Uterus (tissue), 4 donors: ENCODE results near the gene BCAS3. TPM values are rescaled to one million over a fixed set of nuclear protein-coding genes. Genes with fewer than 3 reads are reported as not detected.

ENCODE experiments used
- DNase-seq, 2 donors: peaks; one replicate each; pipeline ENCODE4 v3.0.0-alpha.2; 2019 to 2020
- H3K27ac ChIP-seq, 2 donors: fragments of 200-600 bp; sonication (generic); 1 replicate in 1 of 2; 2 replicates in 1 of 2; pipeline ENCODE4 v1.5.1; 2016 to 2018
- H3K27me3 ChIP-seq, 2 donors: fragments of 200-600 bp; sonication (generic); one replicate each; pipeline ENCODE4 v1.5.1; 2018 to 2019; ENCODE audit warnings: control low read depth in 1 of 2
- H3K36me3 ChIP-seq, 2 donors: fragments of 200-600 bp; sonication (generic); one replicate each; pipeline ENCODE4 v1.5.1; 2019; ENCODE audit warnings: control low read depth in 1 of 2
- H3K4me1 ChIP-seq, 2 donors: fragments of 200-600 bp; sonication (generic); one replicate each; pipeline ENCODE4 v1.5.1; 2018 to 2019; ENCODE audit warnings: control low read depth in 1 of 2
- H3K4me3 ChIP-seq, 2 donors: fragments of 200-600 bp; sonication (generic); 1 replicate in 1 of 2; 2 replicates in 1 of 2; pipeline ENCODE4 v1.5.1; 2018 to 2019; ENCODE audit warnings: mild to moderate bottlenecking in 1 of 2
- H3K9me3 ChIP-seq, 2 donors: fragments of 200-600 bp; sonication (generic); one replicate each; pipeline ENCODE4 v1.5.1; 2019; ENCODE audit warnings: control low read depth in 1 of 2
- CTCF ChIP-seq, 4 experiments: fragments of 200-600 bp in 2 of 4; fragments of 450-650 bp in 2 of 4; sonication (generic) in 2 of 4; IDR thresholded peaks; one replicate each; pipeline ENCODE4 v1.5.1; 2016 to 2019; ENCODE audit warnings: antibody characterized with exemption in 4 of 4, mild to moderate bottlenecking in 2 of 4, moderate library complexity in 1 of 4
- POLR2A ChIP-seq, 2 donors: fragments of 450-650 bp; IDR thresholded peaks; one replicate each; pipeline ENCODE4 v1.6.1; 2016; ENCODE audit warnings: antibody characterized with exemption in 2 of 2, mild to moderate bottlenecking in 1 of 2, moderate library complexity in 1 of 2
- intact Hi-C: fragments of 100-400 bp; cut with DNase I; formaldehyde crosslinking; loops from one replicate; pipeline ENCODE4 v1.15.1; 2023; ENCODE audit warnings: low total_unique reads
- total RNA-seq, 4 donors: library from RNA; depleted of rRNA in 3 of 4; stranded (reverse); fragments of >200 nt in 3 of 4; gene quantifications; one replicate each; pipeline versions ENCODE4 v1.1.0 to v1.2.4, GENCODE V29; 2014 to 2023
- donor health status: DM: yes; HTN: yes; CAD: no.

Gene BCAS3
- total RNA-seq, 4 donors from 2014 or later: 42.6 to 147 (median 83.7) TPM

- no peaks in the 10 kb centered on the region for H3K36me3 ChIP-seq
- no peak overlapping the region for H3K4me3 ChIP-seq
- no peaks in the 10 kb centered on the region for H3K4me1 ChIP-seq
- no peaks in the 10 kb centered on the region for H3K27me3 ChIP-seq
- no peak overlapping the region for H3K27ac ChIP-seq
- intact Hi-C loops: no loop called here
- no peaks in the 10 kb centered on the region for H3K9me3 ChIP-seq
- no peak for DNase-seq
- TF ChIP-seq POLR2A (IDR thresholded peaks at IDR 0.05): no peak
- TF ChIP-seq CTCF (IDR thresholded peaks at IDR 0.05): no peak
Observed at GRCh38 chr17:61127960-61128359, 450.3 kb downstream of the BCAS3 start.

GRCh38 chr17:61128661-61129115 lies 451.0 kb downstream of the BCAS3 start:
- Histone ChIP-seq H3K9me3 (no peaks in the 10 kb centered on the region), H3K4me3 (no peak overlapping the region), H3K36me3 (no peaks in the 10 kb centered on the region), H3K27me3 (no peaks in the 10 kb centered on the region), H3K27ac (no peak overlapping the region), H3K4me1 (no peaks in the 10 kb centered on the region)
- DNase-seq: no peak
- no peak for TF ChIP-seq POLR2A (IDR thresholded peaks at IDR 0.05)
- TF ChIP-seq CTCF (IDR thresholded peaks at IDR 0.05): no peak
- intact Hi-C loops: no loop called here

GRCh38 chr17:61129267-61130254 lies 451.9 kb downstream of the BCAS3 start:
- H3K27ac ChIP-seq: no peak overlapping the region
- intact Hi-C loops: no loop called here

GRCh38 chr17:61130330-61130729 lies 452.7 kb downstream of the BCAS3 start:
- H3K36me3 ChIP-seq: no peaks in the 10 kb centered on the region
- H3K27ac ChIP-seq: no peak overlapping the region
- no peak for DNase-seq
- intact Hi-C loops: no loop called here
- no peak overlapping the region for H3K4me3 ChIP-seq
- no peaks in the 10 kb centered on the region for H3K27me3 ChIP-seq
- no peaks in the 10 kb centered on the region for H3K4me1 ChIP-seq
- H3K9me3 ChIP-seq: no peaks in the 10 kb centered on the region
- TF ChIP-seq CTCF (IDR thresholded peaks at IDR 0.05) (no peak), POLR2A (IDR thresholded peaks at IDR 0.05) (no peak)

More at GRCh38 chr17:61129267-61130254, 451.9 kb downstream of the BCAS3 start:
- Histone ChIP-seq H3K36me3 (no peaks in the 10 kb centered on the region), H3K27me3 (no peaks in the 10 kb centered on the region), H3K9me3 (no peaks in the 10 kb centered on the region), H3K4me3 (no peak overlapping the region), H3K4me1 (no peaks in the 10 kb centered on the region)
- no peak for TF ChIP-seq POLR2A (IDR thresholded peaks at IDR 0.05)
- no peak for TF ChIP-seq CTCF (IDR thresholded peaks at IDR 0.05)
- no peak for DNase-seq

- Histone ChIP-seq H3K9me3 (no peaks in the 10 kb centered on the region), H3K36me3 (no peaks in the 10 kb centered on the region), H3K27me3 (no peaks in the 10 kb centered on the region), H3K4me3 (no peak overlapping the region), H3K4me1 (no peaks in the 10 kb centered on the region), H3K27ac (no peak overlapping the region)
- TF ChIP-seq POLR2A (IDR thresholded peaks at IDR 0.05) (no peak), CTCF (IDR thresholded peaks at IDR 0.05) (no peak)
- intact Hi-C loops: no loop called here
- no peak for DNase-seq
Observed at GRCh38 chr17:61131585-61131984, 453.9 kb downstream of the BCAS3 start.
